SU-DHL-6 (cell line): ENCODE results near the gene FANCC.

Experiments
- EZH2phosphoT487 ChIP-seq: fragments of 200-600 bp; sonication (generic), shearing (Covaris generic); conservative IDR thresholded peaks from 2 replicates; pipeline ENCODE4 v1.6.1; 2018; ENCODE audit warnings: mild to moderate bottlenecking, antibody characterized with exemption, low read length, moderate library complexity, mixed read lengths
- TF ChIP-seq, protein P1 (sequence below): fragments of 200-600 bp; sonication (generic); IDR thresholded peaks from one replicate; pipeline ENCODE4 v1.5.1; 2017; ENCODE audit warnings: antibody characterized with exemption, mild to moderate bottlenecking, low read length, moderate library complexity; ENCODE audit not compliant: insufficient read depth, poor library complexity, severe bottlenecking

DNA sequence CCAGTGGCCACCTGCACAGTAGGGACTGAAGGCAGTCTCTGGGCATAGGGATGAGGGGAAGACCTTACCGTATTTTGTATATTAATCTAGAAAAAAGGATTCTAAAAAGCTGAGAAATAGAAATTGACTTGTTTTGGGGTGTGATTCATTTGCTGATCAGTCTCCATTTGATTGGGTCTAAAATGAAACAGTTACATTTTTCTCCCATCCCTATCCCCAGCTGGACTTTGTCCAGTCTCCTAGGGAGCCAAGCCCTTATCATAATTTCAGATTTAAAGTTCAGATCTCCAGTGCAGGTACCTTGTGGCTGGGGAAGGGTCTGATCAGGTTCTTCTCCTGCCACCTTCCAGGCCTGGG is 240.8 kb downstream of the FANCC start:
- TF ChIP-seq, protein P1, sequence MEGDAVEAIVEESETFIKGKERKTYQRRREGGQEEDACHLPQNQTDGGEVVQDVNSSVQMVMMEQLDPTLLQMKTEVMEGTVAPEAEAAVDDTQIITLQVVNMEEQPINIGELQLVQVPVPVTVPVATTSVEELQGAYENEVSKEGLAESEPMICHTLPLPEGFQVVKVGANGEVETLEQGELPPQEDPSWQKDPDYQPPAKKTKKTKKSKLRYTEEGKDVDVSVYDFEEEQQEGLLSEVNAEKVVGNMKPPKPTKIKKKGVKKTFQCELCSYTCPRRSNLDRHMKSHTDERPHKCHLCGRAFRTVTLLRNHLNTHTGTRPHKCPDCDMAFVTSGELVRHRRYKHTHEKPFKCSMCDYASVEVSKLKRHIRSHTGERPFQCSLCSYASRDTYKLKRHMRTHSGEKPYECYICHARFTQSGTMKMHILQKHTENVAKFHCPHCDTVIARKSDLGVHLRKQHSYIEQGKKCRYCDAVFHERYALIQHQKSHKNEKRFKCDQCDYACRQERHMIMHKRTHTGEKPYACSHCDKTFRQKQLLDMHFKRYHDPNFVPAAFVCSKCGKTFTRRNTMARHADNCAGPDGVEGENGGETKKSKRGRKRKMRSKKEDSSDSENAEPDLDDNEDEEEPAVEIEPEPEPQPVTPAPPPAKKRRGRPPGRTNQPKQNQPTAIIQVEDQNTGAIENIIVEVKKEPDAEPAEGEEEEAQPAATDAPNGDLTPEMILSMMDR, result no peak
- TF ChIP-seq EZH2phosphoT487, result no peak
